GM12892 (cell line): ENCODE data around the gene IL17RC.

ENCODE experiments used
- POLR2A ChIP-seq: IDR thresholded peaks from 2 replicates; pipeline ENCODE4 v1.6.1; 2011; ENCODE audit warnings: low read depth, low read length, control low read depth
- POLR2AphosphoS5 ChIP-seq: IDR thresholded peaks from 2 replicates; pipeline ENCODE4 v1.6.1; 2011; ENCODE audit warnings: low read depth, low read length, control low read depth

- TF ChIP-seq POLR2AphosphoS5 (no peak), POLR2A (no peak)
Measured at GRCh38 chr3:9955067-9955502, 38.2 kb downstream of the IL17RC start.
